COLO668 (cell line): ENCODE measurements around the gene TRMT61A.

Experiments
- DNase-seq: peaks from one replicate; lab custom pipeline; 2025; ENCODE audit not compliant: unreplicated experiment; lab: John Stamatoyannopoulos, UW

Gene TRMT61A

GRCh38 chr14:103545915-103546651 is 17.1 kb downstream of the TRMT61A start:
- no peak for DNase-seq

- peak; percentile 94 for DNase-seq
Observed at GRCh38 chr14:103546652-103547454, 17.9 kb downstream of the TRMT61A start.

GRCh38 chr14:103547455-103547940 is 18.5 kb downstream of the TRMT61A start:
- no peak for DNase-seq

- DNase-seq = no peak
Observed at GRCh38 chr14:103547941-103548462, 19.0 kb downstream of the TRMT61A start.

GRCh38 chr14:103548463-103549351 is 19.7 kb downstream of the TRMT61A start:
- DNase-seq = no peak

GRCh38 chr14:103549361-103550311 is 20.6 kb downstream of the TRMT61A start:
- no peak for DNase-seq

GRCh38 chr14:103550451-103551337 is 21.7 kb downstream of the TRMT61A start:
- DNase-seq = peak; percentile 69

GRCh38 chr14:103551338-103551762 is 22.4 kb downstream of the TRMT61A start:
- DNase-seq = no peak

- no peak for DNase-seq
Observed at GRCh38 chr14:103552011-103552845, 23.2 kb downstream of the TRMT61A start.

- no peak for DNase-seq
Observed at GRCh38 chr14:103552846-103553210, 23.8 kb downstream of the TRMT61A start.

GRCh38 chr14:103555559-103556337 is 26.8 kb downstream of the TRMT61A start:
- no peak for DNase-seq

GRCh38 chr14:103556946-103557758 is 28.2 kb downstream of the TRMT61A start:
- no peak for DNase-seq

GRCh38 chr14:103558071-103558882 is 29.3 kb downstream of the TRMT61A start:
- DNase-seq = peak; percentile 53

GRCh38 chr14:103559766-103560165 is 30.8 kb downstream of the TRMT61A start:
- no peak for DNase-seq

GRCh38 chr14:103560691-103561090 is 31.7 kb downstream of the TRMT61A start:
- no peak for DNase-seq
